Mucosa of rectum (tissue), 2 donors: ENCODE data around the gene E2F2.

ENCODE experiments used
- H3K27ac ChIP-seq, 2 donors: one replicate each; pipeline ENCODE4 v1.7.0; 2013; ENCODE audit warnings: inconsistent platforms in 2 of 2, low read depth in 2 of 2, low read length in 2 of 2
- H3K27me3 ChIP-seq, 2 donors: one replicate each; pipeline ENCODE4 v1.7.0; 2013; ENCODE audit warnings: low read length in 2 of 2; ENCODE audit not compliant: control insufficient read depth in 2 of 2, insufficient read depth in 2 of 2
- H3K36me3 ChIP-seq, 2 donors: one replicate each; pipeline ENCODE4 v1.7.0; 2013; ENCODE audit warnings: low read length in 2 of 2; ENCODE audit not compliant: control insufficient read depth in 2 of 2, insufficient read depth in 2 of 2
- H3K4me1 ChIP-seq, 2 donors: one replicate each; pipeline ENCODE4 v1.7.0; 2013; ENCODE audit warnings: low read length in 2 of 2, mild to moderate bottlenecking in 1 of 2; ENCODE audit not compliant: control insufficient read depth in 2 of 2, insufficient read depth in 2 of 2
- H3K4me3 ChIP-seq, 2 donors: one replicate each; pipeline ENCODE4 v1.7.0; 2013; ENCODE audit warnings: low read length in 2 of 2
- H3K9ac ChIP-seq, 2 donors: one replicate each; pipeline ENCODE4 v1.7.0; 2013; ENCODE audit warnings: low read length in 2 of 2, low read depth in 1 of 2, mild to moderate bottlenecking in 1 of 2
- H3K9me3 ChIP-seq, 2 donors: one replicate each; pipeline ENCODE4 v1.7.0; 2013; ENCODE audit warnings: low read length in 2 of 2; ENCODE audit not compliant: control insufficient read depth in 2 of 2
- donor health status: healthy.
- donor health status: Normal muscosa, but diverticular disease.

The E2F2 gene

DNA sequence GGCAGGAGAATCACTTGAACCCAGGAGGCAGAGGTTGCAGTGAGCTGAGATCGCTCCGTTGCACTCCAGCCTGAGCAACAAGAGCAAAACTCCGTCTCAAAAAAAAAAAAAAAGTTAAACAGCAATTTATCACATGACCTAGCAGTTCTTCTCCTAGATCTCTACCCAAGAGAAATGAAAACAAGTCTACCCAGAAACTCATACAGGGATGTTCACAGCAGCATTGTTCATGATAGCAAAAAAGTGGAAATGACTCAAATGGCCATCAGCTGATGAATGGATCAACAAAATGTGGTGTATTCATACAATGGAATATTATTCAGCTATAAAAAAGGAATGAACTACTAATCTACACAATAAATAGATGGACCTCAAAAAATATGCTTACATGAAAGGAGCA is 40.4 kb upstream of the E2F2 start:
- Histone ChIP-seq H3K9ac (no peak overlapping the region), H3K27ac (no peak overlapping the region), H3K9me3 (no peaks in the 10 kb centered on the region), H3K4me3 (no peak overlapping the region), H3K4me1 (peaks cover 6 to 7% of the 10 kb centered on the region in 2 donors), H3K27me3 (no peaks in the 10 kb centered on the region), H3K36me3 (no peaks in the 10 kb centered on the region)

DNA sequence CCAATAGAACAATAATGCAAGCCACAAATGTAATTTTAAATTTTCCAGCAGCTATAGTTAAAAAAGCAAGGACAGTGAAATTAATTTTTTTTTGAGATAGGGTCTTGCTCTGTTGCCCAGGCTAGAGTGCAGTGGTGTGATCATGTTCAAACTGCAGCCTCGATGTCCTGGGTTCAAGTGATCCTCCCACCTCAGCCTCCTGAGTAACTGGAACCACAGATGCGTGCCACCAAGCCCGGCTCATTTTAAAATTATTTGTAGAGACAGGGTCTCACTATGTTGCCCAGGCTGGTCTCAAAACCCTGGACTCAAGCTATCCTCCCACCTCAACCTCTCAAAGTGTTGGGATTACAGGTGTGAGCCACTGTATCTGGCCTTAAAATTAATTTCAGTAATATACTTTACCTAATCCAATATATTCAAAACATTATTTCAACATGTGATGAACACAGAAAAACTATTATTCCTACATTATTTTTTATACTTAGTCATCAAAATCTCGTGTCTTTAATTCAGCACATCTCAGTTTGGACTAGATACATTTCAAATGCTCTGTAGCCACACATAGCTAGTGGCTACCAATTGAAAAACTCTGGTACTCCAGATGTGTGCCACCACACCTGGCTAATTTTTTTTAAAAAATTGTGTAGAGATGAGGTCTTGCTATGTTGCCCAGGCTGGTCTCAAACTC is 39.1 kb upstream of the E2F2 start:
- H3K9me3 ChIP-seq, result no peaks in the 10 kb centered on the region
- no peak overlapping the region for H3K4me3 ChIP-seq
- H3K4me1 ChIP-seq, result peaks cover 6% of the 10 kb centered on the region in 2 donors
- H3K27me3 ChIP-seq, result no peaks in the 10 kb centered on the region
- H3K9ac ChIP-seq, result no peak overlapping the region
- no peak overlapping the region for H3K27ac ChIP-seq
- H3K36me3 ChIP-seq, result no peaks in the 10 kb centered on the region

DNA sequence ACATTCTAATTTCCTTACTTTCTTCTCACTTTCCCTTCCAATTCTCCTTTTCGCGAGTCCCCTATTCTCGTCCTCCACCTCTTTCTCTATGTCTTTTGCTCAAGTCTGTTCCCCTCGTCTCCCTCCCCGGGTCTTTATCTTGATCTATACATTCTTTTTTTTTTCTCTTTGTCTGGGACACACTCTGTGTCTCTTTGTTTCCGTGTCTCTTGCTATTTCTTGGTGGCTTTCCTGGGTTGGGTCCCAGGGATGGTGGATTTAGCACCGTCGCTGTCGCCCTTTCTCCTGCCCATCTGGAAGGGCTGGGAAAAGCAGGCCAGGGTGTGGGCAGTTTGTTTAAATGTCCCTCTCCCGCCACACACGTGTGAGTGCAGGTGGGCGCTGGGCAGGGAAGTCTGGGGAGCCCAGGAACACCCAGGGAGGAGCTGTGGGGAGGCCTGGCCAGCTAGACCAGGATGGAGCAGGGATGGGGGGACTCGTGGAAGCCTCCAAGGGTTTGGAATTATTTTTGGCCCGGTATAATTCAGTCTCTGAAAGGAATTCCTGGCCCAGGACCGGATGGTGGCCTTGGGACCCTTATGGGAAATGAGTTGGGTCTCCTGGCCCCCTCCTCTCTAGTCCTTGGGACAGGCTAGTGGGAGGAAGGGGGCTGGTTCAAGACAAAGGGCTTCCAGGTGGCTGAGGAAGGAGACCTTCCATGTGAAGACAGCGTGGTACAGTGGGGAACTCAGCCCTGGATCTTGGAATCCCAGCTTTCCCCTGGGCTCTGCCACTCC is 37.8 kb upstream of the E2F2 start:
- peak overlapping the region; percentile 41 to 67 for H3K9ac ChIP-seq
- H3K27me3 ChIP-seq, result no peaks in the 10 kb centered on the region
- H3K4me1 ChIP-seq, result peaks cover 15 to 17% of the 10 kb centered on the region in 2 donors
- H3K27ac ChIP-seq, result peak overlapping the region; percentile 48 to 54
- no peaks in the 10 kb centered on the region for H3K36me3 ChIP-seq
- no peaks in the 10 kb centered on the region for H3K9me3 ChIP-seq
- peak overlapping the region; percentile 62 to 69 for H3K4me3 ChIP-seq

DNA sequence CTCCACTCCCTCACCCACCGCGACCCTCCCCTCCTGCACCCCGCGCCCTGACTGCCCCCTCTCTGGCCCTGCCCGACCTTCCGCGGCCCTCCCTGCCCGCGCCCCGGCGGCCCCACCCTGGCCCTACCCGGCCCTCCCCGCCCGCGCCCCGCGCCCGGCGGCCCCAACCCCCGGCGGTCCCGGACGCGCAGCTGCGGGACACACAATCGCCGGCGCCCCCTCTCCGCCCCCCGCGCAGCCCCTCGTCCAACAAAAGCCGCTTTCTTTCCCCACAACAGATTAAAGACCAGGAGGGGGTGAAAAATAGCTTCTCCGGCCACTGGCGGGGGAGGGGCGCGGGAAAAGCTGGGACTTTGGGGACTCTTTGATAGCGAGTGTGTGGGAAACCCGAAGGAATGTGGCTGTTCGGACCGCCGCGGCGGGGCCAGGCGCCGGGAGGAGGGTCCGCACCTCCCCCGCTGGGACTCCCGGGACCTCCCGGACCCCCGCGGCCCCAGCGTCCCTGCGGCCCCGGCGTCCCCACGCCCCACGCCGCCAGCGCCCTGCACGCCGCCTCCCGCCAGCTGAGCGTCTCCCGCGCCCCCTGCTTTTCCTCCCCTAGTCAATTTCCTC is 37.1 kb upstream of the E2F2 start:
- Histone ChIP-seq H3K27me3 (no peaks in the 10 kb centered on the region), H3K4me1 (peaks cover 18 to 21% of the 10 kb centered on the region in 2 donors), H3K9ac (peak overlapping the region; percentile 41 to 67), H3K27ac (peak overlapping the region; percentile 54), H3K36me3 (no peaks in the 10 kb centered on the region), H3K4me3 (peak overlapping the region; percentile 62 to 69), H3K9me3 (no peaks in the 10 kb centered on the region)

DNA sequence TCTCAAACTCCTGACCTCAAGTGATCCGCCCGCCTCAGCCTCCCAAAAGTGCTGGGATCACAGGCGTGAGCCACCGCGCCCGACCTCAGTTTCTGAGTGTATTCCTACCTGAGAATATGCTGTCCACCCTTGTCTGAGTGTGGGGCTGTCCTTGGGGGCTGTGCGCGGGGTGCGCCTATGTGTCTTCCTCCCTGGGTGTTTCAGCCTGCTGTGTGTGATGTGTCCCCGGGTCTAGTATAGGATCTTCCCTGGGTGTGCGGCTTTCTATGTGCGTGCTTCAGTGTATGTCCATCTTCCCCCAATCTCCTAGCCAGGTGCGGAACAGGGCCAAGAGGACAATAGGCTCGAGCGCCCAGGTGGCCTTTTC is 36.6 kb upstream of the E2F2 start:
- Histone ChIP-seq H3K9me3 (no peaks in the 10 kb centered on the region), H3K27ac (peak overlapping the region; percentile 54), H3K36me3 (no peaks in the 10 kb centered on the region), H3K27me3 (no peaks in the 10 kb centered on the region), H3K4me3 (peak overlapping the region; percentile 62 to 69), H3K4me1 (peaks cover 21% of the 10 kb centered on the region in 2 donors), H3K9ac (peak overlapping the region; percentile 34 to 67)

DNA sequence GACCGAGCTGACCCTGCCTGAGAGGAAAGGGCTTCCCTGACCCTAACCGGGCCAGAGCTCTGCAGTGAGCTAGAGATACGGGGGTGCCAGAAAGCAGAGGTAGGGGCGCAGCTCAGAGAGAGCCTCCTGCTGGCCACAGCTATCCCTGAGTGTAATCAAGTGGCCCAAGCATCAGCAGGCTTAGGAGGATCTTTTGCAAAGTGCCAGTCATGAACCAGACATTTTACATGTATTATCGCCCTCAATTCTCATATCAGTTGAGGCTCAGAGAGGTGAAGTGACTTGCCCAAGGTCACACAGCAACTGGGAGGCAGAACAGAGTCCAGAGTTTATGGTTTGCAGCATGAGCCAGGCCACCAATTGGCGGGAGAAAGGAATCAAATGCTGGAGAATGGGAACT is 35.3 kb upstream of the E2F2 start:
- H3K4me1 ChIP-seq, result peaks cover 27 to 29% of the 10 kb centered on the region in 2 donors
- no peaks in the 10 kb centered on the region for H3K27me3 ChIP-seq
- H3K9ac ChIP-seq, result no peak overlapping the region
- H3K36me3 ChIP-seq, result no peaks in the 10 kb centered on the region
- H3K9me3 ChIP-seq, result no peaks in the 10 kb centered on the region
- no peak overlapping the region for H3K27ac ChIP-seq
- no peak overlapping the region for H3K4me3 ChIP-seq

DNA sequence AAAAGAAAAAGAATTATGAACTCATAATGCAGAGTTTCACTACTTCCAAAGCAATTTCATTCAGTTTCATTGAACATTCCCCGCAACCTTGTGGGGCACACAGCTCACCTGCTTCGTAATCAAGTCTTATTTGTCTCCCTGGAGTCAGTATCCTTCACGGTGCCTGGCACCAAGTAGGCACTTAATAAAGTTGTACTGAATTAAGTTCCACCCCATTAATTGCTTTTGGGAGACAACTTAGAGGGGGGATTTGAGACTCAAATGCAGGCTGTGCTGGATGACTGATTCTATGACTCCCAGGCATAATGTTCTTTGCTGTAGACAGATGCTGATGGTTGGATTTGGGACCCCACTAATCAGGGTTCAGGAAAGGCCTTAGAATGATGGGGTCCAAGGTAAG is 34.7 kb upstream of the E2F2 start:
- Histone ChIP-seq H3K27me3 (no peaks in the 10 kb centered on the region), H3K9ac (no peak overlapping the region), H3K27ac (no peak overlapping the region), H3K4me3 (no peak overlapping the region), H3K9me3 (no peaks in the 10 kb centered on the region), H3K4me1 (peaks cover 32 to 35% of the 10 kb centered on the region in 2 donors), H3K36me3 (no peaks in the 10 kb centered on the region)

DNA sequence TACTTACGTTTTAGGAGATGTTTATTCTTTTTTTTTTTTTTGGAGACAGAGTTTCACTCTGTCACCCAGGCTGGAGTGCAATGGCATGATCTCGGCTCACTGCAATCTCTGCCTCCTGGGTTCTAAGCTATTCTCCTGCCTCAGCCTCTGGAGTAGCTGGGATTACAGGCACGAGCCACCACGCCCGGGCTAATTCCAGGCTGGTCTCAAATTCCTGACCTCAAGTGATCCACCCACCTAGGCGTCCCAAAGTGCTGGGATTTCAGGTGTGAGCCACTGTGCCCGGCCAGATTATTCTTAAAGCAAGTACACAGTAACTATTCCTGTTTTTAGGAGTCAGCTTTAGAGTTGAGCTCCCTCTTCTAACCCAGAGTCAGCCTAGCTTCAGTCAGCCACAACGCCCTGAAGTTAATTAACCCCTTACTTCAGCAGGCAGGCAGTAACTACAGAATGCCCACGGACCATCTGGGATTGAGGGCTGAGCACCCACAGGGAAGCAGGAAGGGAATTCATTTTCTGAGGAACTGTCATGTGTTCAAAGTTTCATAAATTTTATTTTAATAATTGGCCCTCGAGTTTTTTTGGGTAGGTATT is 33.6 kb upstream of the E2F2 start:
- Histone ChIP-seq H3K4me1 (peaks cover 41 to 45% of the 10 kb centered on the region in 2 donors), H3K27ac (peak overlapping the region; percentile 50 to 99), H3K9me3 (no peaks in the 10 kb centered on the region), H3K27me3 (no peaks in the 10 kb centered on the region), H3K9ac (peak overlapping the region in 1 of 2 donors; percentile 42), H3K36me3 (no peaks in the 10 kb centered on the region), H3K4me3 (no peak overlapping the region)

DNA sequence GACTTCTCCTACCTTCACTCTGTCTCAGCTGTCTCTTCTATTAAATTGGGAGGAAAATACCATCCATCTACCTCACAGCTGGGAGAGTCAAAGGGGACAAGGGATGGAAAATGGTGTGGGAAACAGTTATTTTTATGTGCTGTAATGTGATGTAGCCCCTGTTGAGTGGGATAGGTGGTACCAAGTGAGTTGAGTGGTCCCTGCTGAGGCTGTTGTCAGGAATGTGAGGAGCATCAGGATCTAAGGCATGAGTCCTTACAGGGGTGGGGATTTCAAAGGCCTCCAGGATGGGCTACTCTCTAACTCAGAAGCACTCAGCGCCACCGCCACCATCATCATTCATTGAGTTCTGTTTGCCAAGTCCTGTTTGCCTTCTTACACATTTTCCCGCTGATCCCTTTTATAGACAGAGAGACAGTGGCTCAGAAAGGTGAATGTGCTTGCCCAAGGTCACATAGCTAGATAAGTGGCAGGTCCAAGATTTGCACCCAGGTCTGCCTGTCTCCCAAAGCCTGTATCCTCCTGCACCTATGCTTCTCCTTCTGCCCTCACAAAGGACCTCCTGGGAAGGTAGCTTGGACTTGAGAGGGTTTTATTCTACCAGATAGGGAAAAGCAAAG is 32.8 kb upstream of the E2F2 start:
- Histone ChIP-seq H3K4me3 (no peak overlapping the region), H3K4me1 (peaks cover 41 to 47% of the 10 kb centered on the region in 2 donors), H3K9ac (no peak overlapping the region), H3K27me3 (no peaks in the 10 kb centered on the region), H3K36me3 (no peaks in the 10 kb centered on the region), H3K27ac (peak overlapping the region; percentile 98 to 99), H3K9me3 (no peaks in the 10 kb centered on the region)
